GM13977 (cell line): Measurements from ENCODE around the gene RNU6-9.

Experiments
- DNase-seq: peaks from one replicate; pipeline ENCODE4 v3.0.0; 2012; ENCODE audit warnings: low spot score
- CTCF ChIP-seq: IDR thresholded peaks from 2 replicates; pipeline ENCODE4 v1.5.1; 2012; ENCODE audit warnings: mild to moderate bottlenecking, control low read depth; ENCODE audit not compliant: insufficient read depth; ENCODE audit errors: extremely low read depth, missing control alignments
- in situ Hi-C: fragments of 300-500 bp; cut with MboI; formaldehyde crosslinking; loops from one replicate; pipeline ENCODE4 v1.12.0; 2022; ENCODE audit warnings: low sequenced_read_pairs, low pct_unique_long_range_greater_than_20kb, mixed read lengths, inconsistent platforms; ENCODE audit not compliant: unreplicated experiment

The RNU6-9 gene

GRCh38 chr19:892243-892893 is 916 bp upstream of the RNU6-9 start:
- in situ Hi-C loops, result no loop called here
- TF ChIP-seq CTCF, result no peak
- DNase-seq, result peak; percentile 79

GRCh38 chr19:896434-896833 is 3.1 kb downstream of the RNU6-9 start:
- in situ Hi-C loops, result no loop called here
- no peak for TF ChIP-seq CTCF
- DNase-seq, result no peak

- no peak for TF ChIP-seq CTCF
- no peak for DNase-seq
- in situ Hi-C loops, result no loop called here
Measured at GRCh38 chr19:896999-897398, 3.7 kb downstream of the RNU6-9 start.

- no peak for TF ChIP-seq CTCF
- in situ Hi-C loops, result no loop called here
- no peak for DNase-seq
Measured at GRCh38 chr19:897442-898039, 4.3 kb downstream of the RNU6-9 start.

- DNase-seq, result no peak
- in situ Hi-C loops, result no loop called here
- TF ChIP-seq CTCF, result no peak
Measured at GRCh38 chr19:898663-899062, 5.4 kb downstream of the RNU6-9 start.

- in situ Hi-C loops, result no loop called here
- no peak for DNase-seq
- no peak for TF ChIP-seq CTCF
Measured at GRCh38 chr19:899336-900042, 6.2 kb downstream of the RNU6-9 start.
